K562 (cell line): ENCODE measurements around the gene UNKL.

Experiments
- FOS ChIP-seq: IDR thresholded peaks from 3 replicates; pipeline ENCODE4 v1.6.1; 2011; ENCODE audit not compliant: insufficient read length; ENCODE audit errors: extremely low read depth
- JUND ChIP-seq, 2 experiments: IDR thresholded peaks; 2 replicates in 1 of 2; 3 replicates in 1 of 2; pipeline ENCODE4 v1.6.1; 2011; ENCODE audit warnings: borderline replicate concordance in 2 of 2, low read depth in 2 of 2, low read length in 2 of 2, improper control_type of control experiment in 1 of 2, missing biosample characterization in 1 of 2, missing genetic modification characterization in 1 of 2, missing genetic modification reagents in 1 of 2
- NFRKB ChIP-seq: fragments of 450-650 bp; IDR thresholded peaks from 2 replicates; pipeline ENCODE4 v1.6.1; 2016; ENCODE audit warnings: low read depth
- TRIM28 ChIP-seq: fragments of 450-650 bp; IDR thresholded peaks from 2 replicates; pipeline ENCODE4 v1.6.1; 2017
- ZNF232 ChIP-seq: sonication (generic); formaldehyde crosslinking; IDR thresholded peaks from 2 replicates; pipeline ENCODE4 v1.8.0; 2022; ENCODE audit warnings: mild to moderate bottlenecking, missing genetic modification reagents
- ZNF274 ChIP-seq: IDR thresholded peaks from 2 replicates; pipeline ENCODE4 v1.6.1; 2011; ENCODE audit warnings: low read depth, mild to moderate bottlenecking, low read length, moderate library complexity, borderline replicate concordance
- TF ChIP-seq, protein P1 (sequence below), 3 experiments: IDR thresholded peaks in 2 of 3; conservative IDR thresholded peaks in 1 of 3; 2 replicates each; pipeline ENCODE4 v1.5.1; 2011 to 2012; ENCODE audit warnings: low read length in 3 of 3, mild to moderate bottlenecking in 3 of 3, control low read depth in 2 of 3, improper control_type of control experiment in 1 of 3, inconsistent platforms in 1 of 3, low read depth in 1 of 3, mixed read lengths in 1 of 3, moderate library complexity in 1 of 3; ENCODE audit not compliant: insufficient read depth in 2 of 3

GRCh38 chr16:1389762-1390161, 24.7 kb downstream of the UNKL start:
- TF ChIP-seq TRIM28 (no peak), ZNF274 (no peak), ZNF232 (CRISPR knock-in tag) (no peak), FOS (no peak), JUND (IDR thresholded peaks at IDR 0.05; ENCODE audit: borderline replicate concordance, low read depth, low read length) (no peak), JUND (tag; IDR thresholded peaks at IDR 0.05; ENCODE audit: borderline replicate concordance, low read depth, low read length) (no peak), NFRKB (no peak)
- TF ChIP-seq, protein P1, sequence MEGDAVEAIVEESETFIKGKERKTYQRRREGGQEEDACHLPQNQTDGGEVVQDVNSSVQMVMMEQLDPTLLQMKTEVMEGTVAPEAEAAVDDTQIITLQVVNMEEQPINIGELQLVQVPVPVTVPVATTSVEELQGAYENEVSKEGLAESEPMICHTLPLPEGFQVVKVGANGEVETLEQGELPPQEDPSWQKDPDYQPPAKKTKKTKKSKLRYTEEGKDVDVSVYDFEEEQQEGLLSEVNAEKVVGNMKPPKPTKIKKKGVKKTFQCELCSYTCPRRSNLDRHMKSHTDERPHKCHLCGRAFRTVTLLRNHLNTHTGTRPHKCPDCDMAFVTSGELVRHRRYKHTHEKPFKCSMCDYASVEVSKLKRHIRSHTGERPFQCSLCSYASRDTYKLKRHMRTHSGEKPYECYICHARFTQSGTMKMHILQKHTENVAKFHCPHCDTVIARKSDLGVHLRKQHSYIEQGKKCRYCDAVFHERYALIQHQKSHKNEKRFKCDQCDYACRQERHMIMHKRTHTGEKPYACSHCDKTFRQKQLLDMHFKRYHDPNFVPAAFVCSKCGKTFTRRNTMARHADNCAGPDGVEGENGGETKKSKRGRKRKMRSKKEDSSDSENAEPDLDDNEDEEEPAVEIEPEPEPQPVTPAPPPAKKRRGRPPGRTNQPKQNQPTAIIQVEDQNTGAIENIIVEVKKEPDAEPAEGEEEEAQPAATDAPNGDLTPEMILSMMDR (IDR thresholded peaks at IDR 0.05 in 2 of 3, conservative IDR thresholded peaks at IDR 0.05 in 1 of 3; ENCODE audit: insufficient read depth in 2 of 3, low read depth in 1 of 3, low read length in 3 of 3), result no peak
